Chondrocyte (in vitro differentiated cells): ENCODE data around the gene NXPH3. TPM values are rescaled to one million over a fixed set of nuclear protein-coding genes. Genes with fewer than 3 reads are reported as not detected.
"Not testable (repeated sequence)": the region's sequence is repeated elsewhere in the genome, so short reads cannot be mapped to it uniquely, and the experiment has no call there.

Source experiments
- DNase-seq: peaks from one replicate; pipeline ENCODE4 v3.0.0; 2021; ENCODE audit warnings: mixed read lengths, low spot score
- H3K27ac Mint-ChIP-seq: one replicate; pipeline ENCODE4 v1.8.0; 2021; ENCODE audit warnings: mild to moderate bottlenecking, moderate library complexity, mixed read lengths; ENCODE audit not compliant: unreplicated experiment
- H3K27me3 Mint-ChIP-seq: 2 replicates; pipeline ENCODE4 v1.8.0; 2021; ENCODE audit warnings: low read depth, mixed read lengths
- H3K36me3 Mint-ChIP-seq: 2 replicates; pipeline ENCODE4 v1.8.0; 2021; ENCODE audit warnings: low read depth, mixed read lengths
- H3K4me1 Mint-ChIP-seq: 2 replicates; pipeline ENCODE4 v1.8.0; 2021; ENCODE audit warnings: low read depth, mild to moderate bottlenecking, mixed read lengths
- H3K4me3 Mint-ChIP-seq: one replicate; pipeline ENCODE4 v1.8.0; 2021; ENCODE audit warnings: mild to moderate bottlenecking, moderate library complexity, mixed read lengths; ENCODE audit not compliant: unreplicated experiment
- H3K9me3 Mint-ChIP-seq: 2 replicates; pipeline ENCODE4 v1.8.0; 2021; ENCODE audit warnings: low read depth, mixed read lengths
- CTCF ChIP-seq: fragments of 200-600 bp; sonication (generic); IDR thresholded peaks from 2 replicates; pipeline ENCODE4 v1.5.0; 2021; ENCODE audit warnings: antibody characterized with exemption, mild to moderate bottlenecking, moderate library complexity
- total RNA-seq: library from RNA; stranded (reverse); gene quantifications from 3 replicates; pipeline ENCODE4 v1.2.1, GENCODE V29; 2021

Gene NXPH3
- total RNA-seq, 1 donor from 2014 or later, result 4.5 TPM

DNA sequence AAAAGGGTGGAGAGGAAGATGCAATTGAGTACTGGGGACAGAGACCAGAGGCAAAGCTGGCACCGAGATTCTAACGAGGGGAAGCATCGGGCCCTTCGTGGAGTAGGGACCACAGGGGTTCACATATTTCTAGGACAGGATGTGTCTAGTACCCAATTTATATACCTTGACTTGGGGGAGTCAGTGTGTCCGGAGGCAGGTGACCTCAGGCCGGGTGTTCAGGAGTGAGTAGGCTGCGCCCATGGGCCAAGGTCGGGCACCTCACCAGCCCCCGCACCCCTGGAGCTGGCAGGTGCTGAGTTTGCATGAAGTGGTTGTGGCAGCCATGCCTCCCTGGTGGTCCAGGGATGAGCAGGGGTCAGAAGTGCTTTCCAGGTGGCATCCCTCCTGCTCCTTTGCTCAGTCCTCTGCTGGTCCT lies 8.6 kb upstream of the NXPH3 start:
- no peaks in the 10 kb centered on the region for H3K36me3 Mint-ChIP-seq
- peaks cover 16% of the 10 kb centered on the region for H3K4me1 Mint-ChIP-seq
- H3K27ac Mint-ChIP-seq, result no peak overlapping the region
- H3K4me3 Mint-ChIP-seq, result no peak overlapping the region
- H3K27me3 Mint-ChIP-seq, result peaks cover 13% of the 10 kb centered on the region
- H3K9me3 Mint-ChIP-seq, result no peaks in the 10 kb centered on the region
- no peak for DNase-seq
- no peak for TF ChIP-seq CTCF

- Mint-ChIP-seq H3K9me3 (no peaks in the 10 kb centered on the region), H3K27me3 (peaks cover 13% of the 10 kb centered on the region), H3K4me3 (peak overlapping the region; percentile 73), H3K36me3 (no peaks in the 10 kb centered on the region), H3K4me1 (peaks cover 16% of the 10 kb centered on the region), H3K27ac (peak overlapping the region; percentile 17)
- peak; percentile 99 for TF ChIP-seq CTCF
- peak; percentile 10 for DNase-seq
Measured at GRCh38 chr17:49567871-49568694, 7.6 kb upstream of the NXPH3 start.

DNA sequence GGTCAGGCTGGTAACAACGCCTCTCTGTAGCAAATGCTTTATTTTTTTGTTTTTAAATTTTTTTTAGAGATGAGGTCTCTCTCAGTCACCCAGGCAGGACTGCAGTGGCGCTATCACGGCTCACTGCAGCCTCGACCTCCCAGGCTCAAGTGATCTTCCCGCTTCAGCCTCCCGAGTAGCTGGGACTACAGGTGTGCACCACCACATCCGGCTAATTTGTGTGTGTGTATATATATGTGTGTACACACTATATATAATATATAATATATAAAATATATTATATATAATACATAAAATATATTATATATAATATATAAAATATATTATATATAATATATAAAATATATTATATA lies 7.0 kb upstream of the NXPH3 start:
- H3K4me3 Mint-ChIP-seq, H3K9me3 Mint-ChIP-seq, H3K36me3 Mint-ChIP-seq, H3K27ac Mint-ChIP-seq: not testable (repeated sequence)
- peak; percentile 12 for DNase-seq
- H3K27me3 Mint-ChIP-seq, result peaks cover 18% of the 10 kb centered on the region
- H3K4me1 Mint-ChIP-seq, result peaks cover 16% of the 10 kb centered on the region

- DNase-seq, result no peak
- TF ChIP-seq CTCF, result no peak
- Mint-ChIP-seq H3K27ac (no peak overlapping the region), H3K36me3 (no peaks in the 10 kb centered on the region), H3K27me3 (peaks cover 17% of the 10 kb centered on the region), H3K9me3 (no peaks in the 10 kb centered on the region), H3K4me3 (peak overlapping the region; percentile 77), H3K4me1 (peaks cover 15% of the 10 kb centered on the region)
Measured at GRCh38 chr17:49570540-49571242, 5.0 kb upstream of the NXPH3 start.

- Mint-ChIP-seq H3K4me3 (no peak overlapping the region), H3K27me3 (peaks cover 11% of the 10 kb centered on the region), H3K36me3 (no peaks in the 10 kb centered on the region), H3K9me3 (no peaks in the 10 kb centered on the region), H3K4me1 (peaks cover 9% of the 10 kb centered on the region), H3K27ac (no peak overlapping the region)
- no peak for DNase-seq
- TF ChIP-seq CTCF, result no peak
Measured at GRCh38 chr17:49571283-49571682, 4.4 kb upstream of the NXPH3 start.
